WTC11 (cell line): ENCODE results near the gene SEC24C. TPM values are rescaled to one million over a fixed set of nuclear protein-coding genes. Genes with fewer than 3 reads are reported as not detected.

Experiments used
- ATAC-seq: fragments of 200-7000 bp; cut with Tn5 transposase; 2 replicates; pipeline ENCODE4 v1.10.0; 2021; ENCODE audit warnings: mild to moderate bottlenecking, moderate library complexity
- CTCF ChIA-PET: fragments of 300-600 bp; sonication (Branson Sonifier 250); formaldehyde crosslinking; loops from one replicate; lab custom pipeline; 2021; ENCODE audit warnings: antibody characterized with exemption; lab: Charles Lee
- POLR2A ChIA-PET: fragments of 350-600 bp; sonication (Branson Sonifier 250); formaldehyde crosslinking; loops from one replicate; lab custom pipeline; 2021; ENCODE audit warnings: antibody characterized with exemption; lab: Charles Lee
- DNase-seq: peaks from one replicate; pipeline ENCODE4 v3.0.0; 2021; ENCODE audit warnings: low spot score
- H3K27ac Mint-ChIP-seq: 2 replicates; pipeline ENCODE4 v1.8.0; 2021; ENCODE audit warnings: mixed read lengths
- H3K27me3 Mint-ChIP-seq: 2 replicates; pipeline ENCODE4 v1.8.0; 2021; ENCODE audit warnings: low read depth, mild to moderate bottlenecking, moderate library complexity, mixed read lengths
- H3K36me3 Mint-ChIP-seq: 2 replicates; pipeline ENCODE4 v1.8.0; 2021; ENCODE audit warnings: mixed read lengths
- H3K4me1 Mint-ChIP-seq: 2 replicates; pipeline ENCODE4 v1.8.0; 2022; ENCODE audit warnings: mixed read lengths
- H3K4me3 Mint-ChIP-seq: 2 replicates; pipeline ENCODE4 v1.8.0; 2021; ENCODE audit warnings: mild to moderate bottlenecking, moderate library complexity, mixed read lengths
- H3K9me3 Mint-ChIP-seq: 2 replicates; pipeline ENCODE4 v1.8.0; 2021; ENCODE audit warnings: mixed read lengths
- ARID4B ChIP-seq: sonication (generic); formaldehyde crosslinking; IDR thresholded peaks from 2 replicates; pipeline ENCODE4 v1.8.0; 2023; ENCODE audit warnings: missing genetic modification reagents, mild to moderate bottlenecking, borderline replicate concordance
- E2F1 ChIP-seq: sonication (generic); formaldehyde crosslinking; IDR thresholded peaks from 2 replicates; pipeline ENCODE4 v1.8.0; 2022; ENCODE audit warnings: mild to moderate bottlenecking, missing genetic modification reagents
- EMX1 ChIP-seq: fragments of 250-450 bp; sonication (Bioruptor Pico); IDR thresholded peaks from 2 replicates; pipeline ENCODE4 v1.8.0; 2021; ENCODE audit warnings: mild to moderate bottlenecking
- ERG ChIP-seq: fragments of 250-450 bp; sonication (Bioruptor Pico); IDR thresholded peaks from 2 replicates; pipeline ENCODE4 v1.8.0; 2021; ENCODE audit warnings: mild to moderate bottlenecking
- ESRRA ChIP-seq: sonication (generic); formaldehyde crosslinking; IDR thresholded peaks from 2 replicates; pipeline ENCODE4 v1.8.1; 2022; ENCODE audit warnings: mild to moderate bottlenecking, missing genetic modification reagents, borderline replicate concordance
- FOXP4 ChIP-seq: sonication (generic); formaldehyde crosslinking; IDR thresholded peaks from 2 replicates; pipeline ENCODE4 v1.8.0; 2022; ENCODE audit warnings: mild to moderate bottlenecking, missing genetic modification reagents
- GRHL2 ChIP-seq: fragments of 250-450 bp; sonication (Bioruptor Pico); IDR thresholded peaks from 2 replicates; pipeline ENCODE4 v1.8.0; 2022; ENCODE audit warnings: mild to moderate bottlenecking, moderate library complexity; ENCODE audit not compliant: insufficient replicate concordance, severe bottlenecking
- MXD4 ChIP-seq: fragments of 250-450 bp; sonication (Bioruptor Pico); IDR thresholded peaks from 2 replicates; pipeline ENCODE4 v1.8.0; 2021; ENCODE audit warnings: mild to moderate bottlenecking, moderate library complexity, borderline replicate concordance
- NFE2L1 ChIP-seq: sonication (generic); formaldehyde crosslinking; IDR thresholded peaks from 2 replicates; pipeline ENCODE4 v1.8.1; 2023; ENCODE audit warnings: missing genetic modification reagents
- NR3C1 ChIP-seq: sonication (generic); formaldehyde crosslinking; conservative IDR thresholded peaks from 2 replicates; pipeline ENCODE4 v1.8.1; 2023; ENCODE audit warnings: low read depth, mild to moderate bottlenecking, missing genetic modification reagents
- TEAD4 ChIP-seq: sonication (generic); formaldehyde crosslinking; IDR thresholded peaks from 2 replicates; pipeline ENCODE4 v1.8.0; 2022; ENCODE audit warnings: mild to moderate bottlenecking, missing genetic modification reagents
- ZMAT4 ChIP-seq: fragments of 250-450 bp; sonication (Bioruptor Pico); IDR thresholded peaks from 2 replicates; pipeline ENCODE4 v1.9.0; 2021; ENCODE audit warnings: mild to moderate bottlenecking
- ZNF121 ChIP-seq: sonication (generic); formaldehyde crosslinking; IDR thresholded peaks from 2 replicates; pipeline ENCODE4 v1.8.0; 2023; ENCODE audit warnings: missing genetic modification reagents
- ZNF317 ChIP-seq: sonication (generic); formaldehyde crosslinking; IDR thresholded peaks from 2 replicates; pipeline ENCODE4 v1.8.1; 2023; ENCODE audit warnings: low read depth, mild to moderate bottlenecking, moderate library complexity, missing genetic modification reagents, borderline replicate concordance
- ZNF416 ChIP-seq: fragments of 250-450 bp; sonication (Bioruptor Pico); IDR thresholded peaks from 2 replicates; pipeline ENCODE4 v1.9.0; 2021; ENCODE audit warnings: mild to moderate bottlenecking, inconsistent platforms
- total RNA-seq: library from RNA; stranded (reverse); gene quantifications from 3 replicates; pipeline ENCODE4 v1.2.3, GENCODE V29; 2021
- TF ChIP-seq, protein P1 (sequence below): sonication (generic); formaldehyde crosslinking; IDR thresholded peaks from 2 replicates; pipeline ENCODE4 v1.8.1; 2022; ENCODE audit warnings: mild to moderate bottlenecking, moderate library complexity, missing genetic modification reagents

Gene SEC24C
- total RNA-seq, 1 experiment from 2014 or later: 74.2 TPM

GRCh38 chr10:73779018-73779417 lies 34.8 kb downstream of the SEC24C start:
- Mint-ChIP-seq H3K4me3 (no peak overlapping the region), H3K9me3 (no peaks in the 10 kb centered on the region), H3K27ac (no peak overlapping the region), H3K4me1 (peaks cover 38% of the 10 kb centered on the region), H3K27me3 (no peaks in the 10 kb centered on the region), H3K36me3 (peaks cover 21% of the 10 kb centered on the region)
- CTCF ChIA-PET: interaction anchor here (0.7 kb wide), 2 partner anchors 27 to 29 kb away, joined by 3 read pairs; no protein-coding TSS in a partner anchor
- POLR2A ChIA-PET: interaction anchor here (0.7 kb wide), 1 partner anchor 33 kb away, joined by 3 read pairs; no protein-coding TSS in a partner anchor
- no peak for DNase-seq
- no peak for ATAC-seq
- TF ChIP-seq ERG (CRISPR knock-in tag): 0 out of 2 replicates have a peak, but pooled peaks have one; percentile 13
- no peak for TF ChIP-seq GRHL2 (CRISPR knock-in tag)
- TF ChIP-seq, protein P1, sequence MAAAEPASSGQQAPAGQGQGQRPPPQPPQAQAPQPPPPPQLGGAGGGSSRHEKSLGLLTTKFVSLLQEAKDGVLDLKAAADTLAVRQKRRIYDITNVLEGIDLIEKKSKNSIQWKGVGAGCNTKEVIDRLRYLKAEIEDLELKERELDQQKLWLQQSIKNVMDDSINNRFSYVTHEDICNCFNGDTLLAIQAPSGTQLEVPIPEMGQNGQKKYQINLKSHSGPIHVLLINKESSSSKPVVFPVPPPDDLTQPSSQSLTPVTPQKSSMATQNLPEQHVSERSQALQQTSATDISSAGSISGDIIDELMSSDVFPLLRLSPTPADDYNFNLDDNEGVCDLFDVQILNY (CRISPR knock-in tag): no peak
- no peak for TF ChIP-seq EMX1 (CRISPR knock-in tag)
- TF ChIP-seq ZNF121 (CRISPR knock-in tag): peak; percentile 53; the same call in 1 of the 2 replicates
- TF ChIP-seq ARID4B: no peak
- no peak for TF ChIP-seq ZNF416 (CRISPR knock-in tag)

- DNase-seq (no peak), ATAC-seq (no peak)
- Mint-ChIP-seq H3K9me3 (no peaks in the 10 kb centered on the region), H3K4me1 (peaks cover 32% of the 10 kb centered on the region), H3K4me3 (peak overlapping the region; percentile 99), H3K27me3 (no peaks in the 10 kb centered on the region), H3K27ac (peak overlapping the region; percentile 34; the same call in 1 of the 2 replicates), H3K36me3 (peaks cover 21% of the 10 kb centered on the region)
- POLR2A ChIA-PET: interaction anchor here (0.7 kb wide), 1 partner anchor 33 kb away, joined by 3 read pairs; no protein-coding TSS in a partner anchor
- CTCF ChIA-PET: no interaction called here
- TF ChIP-seq E2F1 (CRISPR knock-in tag): no peak
- no peak for TF ChIP-seq ZMAT4 (CRISPR knock-in tag)
- TF ChIP-seq ZNF317 (CRISPR knock-in tag): no peak
- TF ChIP-seq TEAD4 (CRISPR knock-in tag): no peak
- no peak for TF ChIP-seq ESRRA (CRISPR knock-in tag)
- TF ChIP-seq NR3C1 (CRISPR knock-in tag): no peak
- no peak for TF ChIP-seq MXD4
- no peak for TF ChIP-seq NFE2L1
- TF ChIP-seq FOXP4 (CRISPR knock-in tag): no peak
Measured at GRCh38 chr10:73779539-73780197, 35.5 kb downstream of the SEC24C start.
